A172 (cell line): Measurements from ENCODE around the gene AMACR. TPM values are rescaled to one million over a fixed set of nuclear protein-coding genes. Genes with fewer than 3 reads are reported as not detected.

Source experiments
- total RNA-seq: library from RNA; depleted of rRNA; stranded (reverse); fragments of >200 nt; shearing (Covaris generic); gene quantifications from 2 replicates; pipeline ENCODE4 v1.2.3, GENCODE V29; 2014; rRNA removed

AMACR gene
- total RNA-seq, 1 experiment from 2014 or later = 25.1 TPM

Other genes with a start within 250 kb of the AMACR start
- 13.4 and 14.4 TPM in 2 replicates for gene ADAMTS12, start 116.1 kb downstream of the AMACR start, total RNA-seq
- not detected in 2 replicates for gene RXFP3, start 71.7 kb downstream of the AMACR start, total RNA-seq
- gene SLC45A2, start 23.4 kb downstream of the AMACR start, total RNA-seq = not detected in 2 replicates
- not detected in 2 replicates for gene C1QTNF3, start 35.2 kb upstream of the AMACR start, total RNA-seq